C4-2B (cell line): ENCODE data around the gene RASGRP1.

Experiments
- ZFX ChIP-seq: fragments of 450-650 bp; IDR thresholded peaks from 2 replicates; pipeline ENCODE4 v1.6.1; 2017
- TF ChIP-seq, protein P1 (sequence below): fragments of 450-650 bp; conservative IDR thresholded peaks from 2 replicates; pipeline ENCODE4 v1.5.1; 2017; ENCODE audit warnings: mild to moderate bottlenecking

DNA sequence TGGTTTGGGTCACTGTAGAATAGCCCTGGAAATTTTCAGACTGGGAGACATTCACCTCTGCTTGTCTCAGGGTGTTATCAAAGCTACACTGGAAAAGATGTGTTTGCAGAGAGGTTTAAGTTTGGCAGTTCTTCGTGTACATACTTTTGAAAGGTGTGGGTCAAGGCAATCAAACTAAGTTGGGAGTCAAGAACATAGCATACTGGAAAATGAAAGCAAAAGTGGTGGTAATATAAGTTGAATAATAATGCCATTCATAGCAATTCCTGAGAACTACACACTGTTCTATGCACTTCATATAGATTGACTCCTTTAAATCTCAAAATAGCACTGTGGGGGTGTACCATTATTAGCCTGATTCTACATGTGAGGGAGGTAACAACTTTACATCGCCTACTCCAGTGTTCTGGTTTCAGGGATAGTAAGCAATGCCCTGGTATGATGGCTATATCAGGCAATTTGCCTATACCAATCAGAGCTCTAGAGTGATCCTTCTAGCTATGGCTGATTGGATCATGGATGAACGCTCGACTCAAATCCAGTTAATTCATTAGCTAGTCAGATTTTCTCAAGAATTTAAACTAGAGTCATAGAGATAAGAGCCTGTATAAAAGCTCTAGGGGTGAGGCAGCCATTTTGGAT is 44.6 kb upstream of the RASGRP1 start:
- TF ChIP-seq, protein P1, sequence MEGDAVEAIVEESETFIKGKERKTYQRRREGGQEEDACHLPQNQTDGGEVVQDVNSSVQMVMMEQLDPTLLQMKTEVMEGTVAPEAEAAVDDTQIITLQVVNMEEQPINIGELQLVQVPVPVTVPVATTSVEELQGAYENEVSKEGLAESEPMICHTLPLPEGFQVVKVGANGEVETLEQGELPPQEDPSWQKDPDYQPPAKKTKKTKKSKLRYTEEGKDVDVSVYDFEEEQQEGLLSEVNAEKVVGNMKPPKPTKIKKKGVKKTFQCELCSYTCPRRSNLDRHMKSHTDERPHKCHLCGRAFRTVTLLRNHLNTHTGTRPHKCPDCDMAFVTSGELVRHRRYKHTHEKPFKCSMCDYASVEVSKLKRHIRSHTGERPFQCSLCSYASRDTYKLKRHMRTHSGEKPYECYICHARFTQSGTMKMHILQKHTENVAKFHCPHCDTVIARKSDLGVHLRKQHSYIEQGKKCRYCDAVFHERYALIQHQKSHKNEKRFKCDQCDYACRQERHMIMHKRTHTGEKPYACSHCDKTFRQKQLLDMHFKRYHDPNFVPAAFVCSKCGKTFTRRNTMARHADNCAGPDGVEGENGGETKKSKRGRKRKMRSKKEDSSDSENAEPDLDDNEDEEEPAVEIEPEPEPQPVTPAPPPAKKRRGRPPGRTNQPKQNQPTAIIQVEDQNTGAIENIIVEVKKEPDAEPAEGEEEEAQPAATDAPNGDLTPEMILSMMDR = no peak
- no peak for TF ChIP-seq ZFX
